Measurements from ENCODE around the gene SMG6.

GRCh38 chr17:2197271-2197670 lies 106.3 kb downstream of the SMG6 start:
- no peak for TF ChIP-seq ELK1 (IDR thresholded peaks at IDR 0.05; ENCODE audit: borderline replicate concordance, low read depth, low read length)
- no peak for TF ChIP-seq SMC3 (IDR thresholded peaks at IDR 0.05; ENCODE audit: low read depth, low read length)
- TF ChIP-seq RAD21 (IDR thresholded peaks at IDR 0.05; ENCODE audit: low read length) = no peak
- TF ChIP-seq MAFK (IDR thresholded peaks at IDR 0.05; ENCODE audit: low read depth, low read length) = no peak
- TF ChIP-seq NFE2L2 (IDR thresholded peaks at IDR 0.05; ENCODE audit: low read depth, low read length) = no peak
- TF ChIP-seq CTCF (conservative IDR thresholded peaks at IDR 0.05; ENCODE audit: low read depth, low read length) = no peak
- no peak for TF ChIP-seq POLR2A (IDR thresholded peaks at IDR 0.05; ENCODE audit: low read depth, low read length)
- TF ChIP-seq CEBPB (IDR thresholded peaks at IDR 0.05; ENCODE audit: low read depth, low read length) = no peak
